Measurements from ENCODE around the gene MAST1. TPM values are rescaled to one million over a fixed set of nuclear protein-coding genes. Genes with fewer than 3 reads are reported as not detected.
A peak's percentile ranks its signal among the peaks of the same experiment; 100 is the strongest.
"Not testable (repeated sequence)": the region's sequence is repeated elsewhere in the genome, so short reads cannot be mapped to it uniquely, and the experiment has no call there.

MAST1 gene
- polyA plus RNA-seq (2014; cell fraction: cytosol; rRNA removed): 18.5 and 25.5 TPM in 2 replicates
- 81.0 and 102 TPM in 2 replicates for polyA plus RNA-seq (2014; cell fraction: nucleus; rRNA removed)

DNA sequence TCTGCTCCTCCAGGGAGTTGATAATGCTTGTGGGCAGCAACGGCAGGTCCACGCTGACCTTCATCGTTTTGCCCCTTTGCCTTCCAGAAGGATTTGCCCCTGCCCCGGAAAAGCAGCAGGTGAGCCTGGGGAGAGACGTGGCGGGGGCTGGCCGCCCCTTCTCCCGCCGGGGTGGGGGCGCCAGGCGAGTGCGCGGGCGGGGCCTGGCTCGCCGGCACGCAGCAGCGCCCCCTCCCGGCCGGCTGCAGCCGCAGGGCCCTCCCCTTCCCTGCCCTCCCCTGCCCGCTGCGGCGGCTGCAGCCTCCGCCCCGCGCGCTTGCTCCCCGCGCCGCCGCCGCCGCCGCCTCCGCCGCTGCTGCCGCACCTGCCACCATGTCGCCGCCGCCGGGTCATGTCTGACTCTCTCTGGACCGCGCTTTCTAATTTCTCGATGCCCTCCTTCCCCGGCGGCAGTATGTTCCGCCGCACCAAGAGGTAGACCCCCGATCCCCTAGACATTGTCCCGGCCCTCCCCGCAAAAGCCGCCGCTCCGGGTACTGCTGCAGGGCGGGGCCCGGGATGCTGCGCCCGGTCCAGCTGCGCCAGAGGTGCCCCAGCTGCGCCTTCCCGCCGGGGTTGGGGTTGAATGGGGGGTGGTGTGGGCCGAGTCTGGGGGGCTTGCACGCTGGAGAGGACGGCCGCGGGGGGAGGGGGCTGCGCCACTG lies at the start of gene MAST1:
MAST1 (plus strand) TSS at position 334 of the 704 bp plus-strand sequence; CDS start at position 392, 58 bp downstream.
- peak; percentile 51 for DNase-seq (ENCODE audit: low spot score)

DNA sequence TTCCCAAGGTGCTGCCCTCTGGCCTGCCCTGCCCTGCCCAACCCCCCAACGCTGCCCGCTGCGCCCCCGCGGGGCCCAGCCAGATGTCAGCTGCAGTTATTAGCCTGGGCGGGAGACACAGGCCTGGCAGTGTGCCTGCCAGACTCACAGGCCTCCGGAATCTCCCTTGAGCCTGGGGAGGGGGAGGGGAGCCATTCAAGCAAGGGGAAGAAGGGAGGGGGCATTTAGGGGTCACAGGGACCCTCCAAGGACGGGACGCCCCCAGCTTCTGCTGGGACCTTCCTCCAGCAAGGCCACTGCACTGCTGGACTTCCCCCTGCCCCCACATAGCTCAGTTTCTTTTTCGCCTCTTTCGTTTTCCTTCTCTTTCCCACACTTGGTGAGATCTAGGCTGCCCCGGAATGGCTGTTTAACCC lies 49.6 kb upstream of the MAST1 start:
- no peak for DNase-seq (ENCODE audit: low spot score)

DNA sequence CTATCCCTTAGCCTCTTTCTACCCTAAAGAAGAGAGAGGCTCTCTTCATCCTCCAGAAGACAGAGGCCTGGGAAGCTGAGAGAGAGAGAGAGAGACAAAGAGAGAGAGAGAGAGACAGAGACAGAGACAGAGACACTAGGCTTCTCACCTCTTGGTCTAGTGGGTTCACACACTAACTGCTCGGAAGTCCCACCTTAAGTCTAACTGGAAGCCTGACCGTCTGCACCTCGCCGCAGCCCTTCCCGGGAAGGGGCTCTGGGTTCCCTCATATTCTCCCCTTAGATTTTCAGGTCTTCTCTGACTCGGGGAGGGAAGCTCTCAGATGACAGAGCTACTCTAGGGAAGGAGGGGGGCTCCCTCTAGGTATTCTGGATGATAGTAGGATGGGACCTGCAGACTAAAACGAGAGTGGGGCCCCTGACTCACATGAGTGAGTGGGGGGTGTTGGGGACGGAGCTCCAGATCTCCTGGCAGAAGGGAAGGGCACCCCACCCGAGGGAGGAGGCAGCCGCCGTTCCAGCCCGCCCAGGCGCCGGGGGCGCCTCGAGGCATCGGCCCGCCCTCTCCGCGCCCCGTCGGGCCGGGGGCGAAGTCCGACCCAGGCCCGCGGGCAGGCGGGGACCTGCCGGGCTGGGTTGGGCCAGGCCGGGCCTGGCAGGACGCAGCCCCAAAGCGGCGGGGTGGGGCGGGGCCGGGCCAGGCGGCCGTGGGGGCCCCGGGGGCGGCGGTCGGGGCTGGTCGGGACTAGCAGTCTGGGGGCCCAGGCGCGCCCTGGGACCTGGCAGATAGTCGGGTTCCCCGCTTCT lies 49.0 kb upstream of the MAST1 start:
- DNase-seq (ENCODE audit: low spot score): no peak

DNA sequence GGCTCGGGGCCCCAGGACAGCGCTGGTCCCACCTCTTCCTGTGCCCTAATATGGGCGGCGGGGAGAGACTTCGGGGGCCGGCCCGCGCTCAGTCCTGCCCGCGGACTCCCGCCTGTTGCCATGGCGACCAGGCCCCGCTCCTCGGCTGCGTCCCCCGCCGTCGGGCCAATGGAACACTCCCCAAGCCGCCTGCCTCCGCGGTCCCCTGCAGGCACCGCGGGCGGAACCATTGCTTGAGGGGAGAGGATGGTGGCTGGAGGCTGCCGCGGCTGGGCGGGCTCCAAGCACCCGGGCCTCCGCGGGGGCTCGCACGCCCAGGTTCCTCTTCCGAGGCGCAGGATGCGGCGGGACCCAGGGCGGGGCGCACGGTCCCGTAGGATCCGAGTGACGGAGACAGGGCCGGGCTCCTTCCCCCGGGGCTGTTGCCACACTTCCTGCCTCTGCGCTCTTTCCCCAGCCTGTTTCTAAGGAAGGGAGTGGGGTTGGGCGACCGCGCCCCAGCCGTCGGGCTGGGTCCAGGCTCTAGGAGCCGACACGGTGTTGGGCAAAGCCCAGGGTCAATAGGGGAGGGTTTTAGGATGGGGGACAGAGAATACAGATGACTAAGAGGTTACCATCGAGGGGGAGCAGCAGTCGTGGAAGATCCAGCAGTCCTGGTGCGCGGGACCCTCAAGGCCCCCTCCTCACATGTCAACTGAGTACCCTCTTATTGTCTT lies 48.3 kb upstream of the MAST1 start:
- peak; percentile 94 for DNase-seq (ENCODE audit: low spot score)

DNA sequence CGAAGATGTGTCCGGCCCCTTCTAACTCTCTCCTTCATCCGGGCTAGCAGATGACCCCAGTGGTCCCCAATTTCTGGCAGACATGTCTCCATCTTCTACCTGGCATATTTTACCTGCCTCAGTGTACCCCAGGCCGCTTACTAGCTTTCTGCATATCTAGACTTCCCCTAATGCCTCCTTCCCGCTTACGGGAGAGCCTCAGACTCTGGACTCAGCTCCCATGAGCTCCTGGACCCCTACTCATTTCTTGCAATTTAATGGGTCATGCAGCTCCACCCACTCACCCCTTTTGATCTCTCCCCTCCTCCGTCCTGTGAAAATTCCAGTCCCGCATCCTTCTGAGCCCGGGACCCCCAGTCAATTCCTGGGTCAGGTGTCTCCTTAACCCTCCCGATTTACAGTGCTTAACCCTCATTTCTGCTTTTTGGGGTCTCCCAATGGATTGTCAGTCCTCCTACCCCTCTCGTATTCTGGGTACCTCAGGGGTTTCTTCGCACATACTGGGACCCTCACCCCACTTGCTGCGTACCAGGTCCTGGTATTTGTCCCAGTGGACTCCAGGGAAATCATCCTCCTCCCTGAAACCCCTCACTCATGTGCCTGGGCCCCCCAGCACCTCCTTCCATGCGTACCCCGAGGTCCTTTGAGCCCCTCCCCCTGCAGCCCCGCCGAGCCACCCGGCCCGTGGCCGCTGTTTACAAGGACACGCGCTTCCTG lies 47.5 kb upstream of the MAST1 start:
- no peak for DNase-seq (ENCODE audit: low spot score)

DNA sequence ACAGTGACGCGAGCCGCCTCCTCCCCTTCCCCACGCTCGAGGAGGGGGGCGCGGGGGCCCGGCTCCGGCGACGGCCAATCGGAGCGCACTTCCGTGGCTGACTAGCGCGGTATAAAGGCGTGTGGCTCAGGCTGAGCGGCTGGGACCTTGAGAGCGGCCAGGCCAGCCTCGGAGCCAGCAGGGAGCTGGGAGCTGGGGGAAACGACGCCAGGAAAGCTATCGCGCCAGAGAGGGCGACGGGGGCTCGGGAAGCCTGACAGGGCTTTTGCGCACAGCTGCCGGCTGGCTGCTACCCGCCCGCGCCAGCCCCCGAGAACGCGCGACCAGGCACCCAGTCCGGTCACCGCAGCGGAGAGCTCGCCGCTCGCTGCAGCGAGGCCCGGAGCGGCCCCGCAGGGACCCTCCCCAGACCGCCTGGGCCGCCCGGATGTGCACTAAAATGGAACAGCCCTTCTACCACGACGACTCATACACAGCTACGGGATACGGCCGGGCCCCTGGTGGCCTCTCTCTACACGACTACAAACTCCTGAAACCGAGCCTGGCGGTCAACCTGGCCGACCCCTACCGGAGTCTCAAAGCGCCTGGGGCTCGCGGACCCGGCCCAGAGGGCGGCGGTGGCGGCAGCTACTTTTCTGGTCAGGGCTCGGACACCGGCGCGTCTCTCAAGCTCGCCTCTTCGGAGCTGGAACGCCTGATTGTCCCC lies 46.8 kb upstream of the MAST1 start, which contains the start of gene JUNB:
JUNB (plus strand) TSS at position 142 of the 706 bp plus-strand sequence; CDS start at position 428, 286 bp downstream.
- peak; percentile 91 for DNase-seq (ENCODE audit: low spot score)

DNA sequence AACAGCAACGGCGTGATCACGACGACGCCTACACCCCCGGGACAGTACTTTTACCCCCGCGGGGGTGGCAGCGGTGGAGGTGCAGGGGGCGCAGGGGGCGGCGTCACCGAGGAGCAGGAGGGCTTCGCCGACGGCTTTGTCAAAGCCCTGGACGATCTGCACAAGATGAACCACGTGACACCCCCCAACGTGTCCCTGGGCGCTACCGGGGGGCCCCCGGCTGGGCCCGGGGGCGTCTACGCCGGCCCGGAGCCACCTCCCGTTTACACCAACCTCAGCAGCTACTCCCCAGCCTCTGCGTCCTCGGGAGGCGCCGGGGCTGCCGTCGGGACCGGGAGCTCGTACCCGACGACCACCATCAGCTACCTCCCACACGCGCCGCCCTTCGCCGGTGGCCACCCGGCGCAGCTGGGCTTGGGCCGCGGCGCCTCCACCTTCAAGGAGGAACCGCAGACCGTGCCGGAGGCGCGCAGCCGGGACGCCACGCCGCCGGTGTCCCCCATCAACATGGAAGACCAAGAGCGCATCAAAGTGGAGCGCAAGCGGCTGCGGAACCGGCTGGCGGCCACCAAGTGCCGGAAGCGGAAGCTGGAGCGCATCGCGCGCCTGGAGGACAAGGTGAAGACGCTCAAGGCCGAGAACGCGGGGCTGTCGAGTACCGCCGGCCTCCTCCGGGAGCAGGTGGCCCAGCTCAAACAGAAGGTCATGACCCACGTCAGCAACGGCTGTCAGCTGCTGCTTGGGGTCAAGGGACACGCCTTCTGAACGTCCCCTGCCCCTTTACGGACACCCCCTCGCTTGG lies 46.1 kb upstream of the MAST1 start:
- DNase-seq (ENCODE audit: low spot score): peak; percentile 74

DNA sequence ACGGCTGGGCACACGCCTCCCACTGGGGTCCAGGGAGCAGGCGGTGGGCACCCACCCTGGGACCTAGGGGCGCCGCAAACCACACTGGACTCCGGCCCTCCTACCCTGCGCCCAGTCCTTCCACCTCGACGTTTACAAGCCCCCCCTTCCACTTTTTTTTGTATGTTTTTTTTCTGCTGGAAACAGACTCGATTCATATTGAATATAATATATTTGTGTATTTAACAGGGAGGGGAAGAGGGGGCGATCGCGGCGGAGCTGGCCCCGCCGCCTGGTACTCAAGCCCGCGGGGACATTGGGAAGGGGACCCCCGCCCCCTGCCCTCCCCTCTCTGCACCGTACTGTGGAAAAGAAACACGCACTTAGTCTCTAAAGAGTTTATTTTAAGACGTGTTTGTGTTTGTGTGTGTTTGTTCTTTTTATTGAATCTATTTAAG lies 45.4 kb upstream of the MAST1 start:
- no peak for DNase-seq (ENCODE audit: low spot score)

DNA sequence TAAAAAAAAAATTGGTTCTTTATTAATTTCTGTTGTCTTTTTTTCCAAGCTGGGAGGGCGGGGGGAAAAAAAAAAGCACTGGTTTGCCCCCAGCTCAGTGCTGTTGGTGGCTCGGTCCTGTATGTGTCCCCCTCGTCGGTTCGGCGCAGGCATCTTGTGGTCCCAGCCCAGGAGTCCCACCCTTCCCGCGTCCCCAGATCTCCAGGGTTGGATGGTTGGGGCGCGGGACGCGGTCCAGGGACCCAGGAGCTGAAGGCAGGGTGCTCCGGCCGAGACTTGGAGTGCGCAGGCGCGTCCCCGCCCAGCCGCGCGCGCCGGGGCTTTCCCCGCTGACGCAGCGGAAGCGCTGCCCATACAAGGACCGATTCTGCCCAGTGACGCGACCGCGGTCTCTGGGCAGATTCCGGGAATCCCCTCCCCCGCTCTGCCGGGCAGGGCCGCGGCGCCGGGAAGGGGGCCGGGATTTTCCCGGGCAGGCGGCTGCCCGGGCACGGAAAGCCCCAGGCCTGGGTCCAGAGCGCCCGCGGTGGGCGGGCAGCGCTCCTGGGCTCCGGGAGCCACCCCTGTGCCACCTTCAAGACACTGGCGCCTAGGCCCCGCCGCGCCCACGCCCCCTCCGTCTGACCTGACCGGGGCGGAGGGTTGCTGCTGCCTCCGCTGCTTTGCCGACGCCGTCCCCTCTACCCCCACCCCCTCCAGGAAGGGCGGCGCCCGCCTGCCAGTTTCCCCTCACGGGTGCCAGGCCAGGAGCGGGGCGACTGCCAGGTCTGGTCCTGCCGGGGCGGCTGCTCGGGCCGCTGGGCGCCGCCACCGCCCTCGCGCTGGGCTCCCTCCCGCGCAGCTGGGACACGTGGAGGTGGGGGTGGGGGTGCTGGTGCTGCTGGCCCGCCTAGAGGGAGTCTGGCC lies 44.8 kb upstream of the MAST1 start:
- DNase-seq (ENCODE audit: low spot score): peak; percentile 89

DNA sequence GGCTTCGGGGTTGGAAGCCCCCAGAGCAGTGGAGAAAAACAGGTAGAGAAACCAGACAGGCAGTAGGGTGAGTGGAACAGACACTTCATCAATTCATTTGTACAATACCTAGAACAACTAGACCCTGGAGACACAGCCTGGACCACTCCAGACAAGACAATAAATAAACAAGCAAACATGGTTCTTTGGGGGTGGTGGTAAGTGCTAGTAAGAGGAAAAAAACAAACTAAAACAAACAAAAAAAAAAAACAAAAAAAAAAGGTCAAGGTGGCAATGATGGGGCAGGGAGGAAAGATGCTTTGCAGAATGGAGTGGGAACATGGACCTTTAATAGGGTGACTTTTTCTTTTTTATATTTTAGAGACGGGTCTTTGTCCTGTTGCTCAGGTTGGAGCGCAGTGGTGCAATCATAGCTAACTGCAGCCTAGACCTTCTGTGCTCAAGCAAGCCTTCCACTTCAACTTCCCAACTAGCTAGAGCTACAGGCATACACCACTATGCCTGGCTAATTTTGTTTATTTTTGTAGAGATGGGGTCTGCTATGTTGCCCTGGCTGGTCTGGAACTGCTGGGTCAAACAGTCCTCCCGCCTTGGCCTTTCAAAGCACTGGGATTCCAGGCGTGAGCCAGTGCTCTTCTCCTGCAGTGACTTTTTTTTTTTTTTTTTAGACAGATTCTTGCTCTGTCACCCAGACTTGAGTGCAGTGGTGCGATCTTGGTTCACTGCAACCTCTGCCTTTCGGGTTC lies 43.9 kb upstream of the MAST1 start:
- DNase-seq (ENCODE audit: low spot score): no peak

DNA sequence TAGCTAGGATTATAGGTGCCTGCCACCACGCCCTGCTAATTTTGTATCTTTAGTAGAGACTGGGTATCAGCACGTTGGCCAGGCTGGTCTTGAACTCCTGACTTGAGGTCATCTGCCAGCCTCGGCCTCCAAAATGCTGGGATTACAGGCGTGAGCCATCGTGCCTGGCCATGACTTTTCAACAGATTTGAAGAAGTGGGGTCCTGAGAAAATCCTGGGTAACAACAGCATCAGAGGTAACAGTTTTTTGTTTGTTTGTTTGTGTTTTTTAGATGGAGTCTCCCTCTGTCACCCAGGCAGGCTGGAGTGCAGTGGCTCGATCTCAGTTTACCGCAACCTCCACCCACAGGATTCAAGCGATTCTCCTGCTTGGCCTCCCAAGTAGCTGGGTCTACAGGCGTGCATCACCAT lies 43.3 kb upstream of the MAST1 start:
- no peak for DNase-seq (ENCODE audit: low spot score)

DNA sequence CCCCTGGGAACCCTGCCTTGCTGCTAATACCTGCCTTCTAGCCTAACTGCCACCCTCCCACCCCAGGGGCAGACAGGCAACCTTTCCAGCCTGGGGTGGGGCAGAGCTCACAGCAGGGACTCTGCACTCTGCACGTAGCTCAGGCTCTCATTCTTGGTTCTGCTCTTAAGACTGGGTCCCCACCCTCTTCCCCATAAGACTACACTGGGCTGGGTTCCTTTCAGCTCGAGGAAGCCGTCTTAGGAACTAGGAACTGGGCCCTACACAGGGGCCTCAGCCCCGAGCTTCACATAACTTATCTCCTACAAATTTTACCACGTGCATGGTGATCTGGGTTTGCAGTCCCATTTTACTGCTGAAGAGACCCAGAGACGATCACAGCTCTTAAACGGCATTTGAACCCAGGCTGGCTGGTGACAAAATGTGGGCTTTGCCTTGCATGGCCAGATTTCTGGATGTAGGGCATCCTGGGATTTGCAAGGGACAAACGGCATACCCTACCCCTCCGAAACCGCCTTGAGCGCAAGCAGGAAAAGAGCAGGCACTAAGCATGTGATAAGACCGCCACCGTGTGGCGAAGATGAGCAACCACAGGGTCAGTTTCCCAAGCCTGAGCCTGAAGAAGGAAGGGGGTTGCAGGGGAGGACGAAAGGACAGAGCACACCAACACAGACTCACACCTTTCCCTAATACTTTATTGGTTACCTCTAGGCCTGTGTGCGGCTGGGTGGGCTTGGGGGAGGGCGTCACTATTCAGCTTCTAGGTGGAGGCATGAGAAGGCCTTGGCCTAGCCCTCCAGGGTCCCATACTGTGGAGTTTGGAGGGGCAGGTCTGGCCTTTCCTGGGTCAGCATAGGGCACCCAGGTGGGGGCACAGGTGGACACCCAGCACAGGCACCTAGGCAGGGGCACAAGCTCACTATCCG lies 41.9 kb upstream of the MAST1 start:
- peak; percentile 83 for DNase-seq (ENCODE audit: low spot score)

DNA sequence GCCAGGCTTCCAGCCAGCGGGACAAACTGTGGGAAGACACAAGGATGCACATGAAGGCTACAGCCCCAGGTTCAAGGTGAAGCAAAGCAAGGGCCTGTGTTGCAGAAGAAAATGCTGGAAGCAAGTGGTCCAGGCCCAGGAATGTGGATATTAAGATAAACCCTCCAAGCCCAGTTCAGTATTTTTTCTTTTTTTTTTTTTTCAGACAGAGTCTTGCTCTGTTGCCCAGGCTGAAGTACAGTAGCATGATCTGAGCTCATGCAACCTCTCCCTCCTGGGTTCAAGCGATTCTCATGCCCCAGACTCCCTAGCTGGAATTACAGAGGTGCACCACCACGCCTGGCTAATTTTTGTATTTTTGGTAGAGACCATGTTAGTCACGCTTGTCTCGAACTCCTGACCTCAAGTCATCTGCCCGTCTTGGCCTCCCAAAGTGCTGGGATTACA lies 41.2 kb upstream of the MAST1 start:
- DNase-seq (ENCODE audit: low spot score): no peak

DNA sequence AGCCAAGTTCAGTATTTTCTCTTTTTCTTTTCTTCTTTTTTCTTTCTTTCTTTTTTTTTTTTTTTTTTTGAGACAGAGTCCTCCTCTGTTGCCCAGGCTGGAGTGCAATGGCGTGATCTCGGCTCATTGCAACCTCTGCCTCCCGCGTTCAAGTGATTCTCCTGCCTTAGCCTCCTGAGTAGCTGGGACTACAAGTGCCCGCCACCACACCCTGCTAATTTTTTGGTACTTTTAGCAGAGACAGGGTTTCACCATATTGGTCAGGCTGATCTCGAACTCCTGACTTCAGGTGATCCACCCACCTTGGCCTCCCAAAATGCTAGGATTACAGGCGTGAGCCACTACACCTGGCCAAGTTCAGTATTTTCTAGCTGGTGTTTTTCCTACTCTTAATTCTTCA lies 40.7 kb upstream of the MAST1 start:
- not testable (repeated sequence) for DNase-seq (ENCODE audit: low spot score)

DNA sequence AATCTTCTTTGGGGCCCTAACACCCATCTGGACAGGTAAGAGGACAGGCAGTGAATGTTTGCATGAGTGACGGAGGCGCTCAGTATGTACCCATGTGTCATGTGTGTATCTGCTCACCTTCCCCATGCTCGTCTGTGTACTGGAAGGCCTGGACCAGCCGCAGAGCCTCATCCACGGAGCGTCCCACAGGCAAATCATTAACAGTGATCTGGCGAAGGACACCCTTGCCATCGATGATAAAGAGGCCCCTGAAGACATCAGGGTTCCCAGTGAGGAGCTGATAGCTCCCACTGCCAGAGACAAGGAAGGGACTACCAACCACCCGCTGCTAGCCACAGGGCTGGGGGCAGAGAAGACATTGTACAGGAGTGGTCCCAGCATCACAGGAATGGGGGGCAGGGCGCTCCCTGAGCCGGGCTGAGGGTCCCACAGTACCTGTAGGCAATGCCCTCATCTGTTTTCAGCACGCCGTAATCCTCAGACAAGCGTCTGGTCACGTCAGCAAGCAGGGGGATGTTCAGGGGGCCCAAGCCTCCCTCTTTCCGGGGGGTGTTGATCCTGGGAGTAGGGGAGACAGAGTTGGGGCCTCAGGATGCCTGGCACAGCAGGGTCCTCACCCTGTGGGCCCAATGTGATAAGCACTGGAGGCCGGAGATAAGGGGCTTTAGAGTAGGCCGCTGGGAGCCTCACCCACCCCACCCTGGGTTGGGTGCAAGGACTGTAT lies 38.4 kb upstream of the MAST1 start:
- no peak for DNase-seq (ENCODE audit: low spot score)

DNA sequence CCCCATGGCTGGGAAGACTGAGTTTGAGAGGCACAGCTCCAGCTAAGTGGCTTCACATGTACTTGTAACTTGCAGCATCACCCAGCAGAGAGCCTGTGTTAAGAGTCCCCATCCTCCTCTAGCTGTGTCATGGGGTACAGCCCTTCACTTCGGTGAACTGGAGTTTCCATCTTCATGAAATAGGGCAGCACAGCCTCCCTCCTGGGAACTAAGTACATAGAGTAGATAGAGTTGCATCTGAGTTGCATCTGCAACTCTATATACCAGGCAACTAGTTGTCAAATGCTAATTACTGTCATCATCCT lies 37.9 kb upstream of the MAST1 start:
- no peak for DNase-seq (ENCODE audit: low spot score)

Measured in SK-N-DZ (cell line).